ENCODE results near the gene ACSL3. TPM values are rescaled to one million over a fixed set of nuclear protein-coding genes. Genes with fewer than 3 reads are reported as not detected.

Gene ACSL3
- total RNA-seq, 1 experiment from 2014 or later, result 181 TPM

GRCh38 chr2:222833410-222833809 lies 27.4 kb upstream of the ACSL3 start:
- no peak overlapping the region for H3K27ac Mint-ChIP-seq (ENCODE audit: unreplicated experiment)
- peaks cover 15% of the 10 kb centered on the region for H3K4me1 Mint-ChIP-seq (ENCODE audit: low read depth, unreplicated experiment)
- H3K27me3 Mint-ChIP-seq (ENCODE audit: insufficient read depth, unreplicated experiment), result no peaks in the 10 kb centered on the region
- H3K4me3 ChIP-seq (ENCODE audit: low read depth, low read length), result no peak overlapping the region
- TF ChIP-seq CTCF (IDR thresholded peaks at IDR 0.05; ENCODE audit: insufficient read depth in 1 of 2, low read depth in 1 of 2, low read length in 1 of 2, severe bottlenecking in 1 of 2, unreplicated experiment in 1 of 2), result no peak
- no peak overlapping the region for H3K4me3 Mint-ChIP-seq (ENCODE audit: unreplicated experiment)
- intact Hi-C loops (cut with micrococcal nuclease; ENCODE audit: unreplicated experiment), result no loop called here
- H3K9me3 Mint-ChIP-seq (ENCODE audit: unreplicated experiment), result peaks cover 13% of the 10 kb centered on the region
- CTCF ChIA-PET, result no interaction called here
- H3K4me1 ChIP-seq, result peaks cover 38% of the 10 kb centered on the region
- no peaks in the 10 kb centered on the region for H3K27me3 ChIP-seq (replicated peaks; ENCODE audit: control insufficient read depth, insufficient read depth, low read length)
- H3K36me3 ChIP-seq (ENCODE audit: control insufficient read depth, insufficient read depth, low read length), result no peaks in the 10 kb centered on the region
- DNase-seq, result no peak
- no peaks in the 10 kb centered on the region for H3K9me3 ChIP-seq
- POLR2A ChIA-PET, result no interaction called here
- peaks cover 6% of the 10 kb centered on the region for H3K36me3 Mint-ChIP-seq (ENCODE audit: insufficient read depth, unreplicated experiment)
- BruUV-seq (replicated peaks), result no TSS peak

- no peaks in the 10 kb centered on the region for H3K27me3 ChIP-seq (replicated peaks; ENCODE audit: control insufficient read depth, insufficient read depth, low read length)
- CTCF ChIA-PET, result no interaction called here
Measured at GRCh38 chr2:222835143-222835822, 25.6 kb upstream of the ACSL3 start.

GRCh38 chr2:222835823-222836151 lies 25.0 kb upstream of the ACSL3 start:
- no peak for TF ChIP-seq CTCF (IDR thresholded peaks at IDR 0.05; ENCODE audit: insufficient read depth in 1 of 2, low read depth in 1 of 2, low read length in 1 of 2, severe bottlenecking in 1 of 2, unreplicated experiment in 1 of 2)
- no peaks in the 10 kb centered on the region for H3K9me3 ChIP-seq
- BruUV-seq (replicated peaks), result no TSS peak
- H3K4me3 ChIP-seq (ENCODE audit: low read depth, low read length), result no peak overlapping the region
- Mint-ChIP-seq H3K27ac (ENCODE audit: unreplicated experiment) (no peak overlapping the region), H3K27me3 (ENCODE audit: insufficient read depth, unreplicated experiment) (no peaks in the 10 kb centered on the region), H3K36me3 (ENCODE audit: insufficient read depth, unreplicated experiment) (peaks cover 6% of the 10 kb centered on the region), H3K4me1 (ENCODE audit: low read depth, unreplicated experiment) (peaks cover 15% of the 10 kb centered on the region), H3K4me3 (ENCODE audit: unreplicated experiment) (no peak overlapping the region), H3K9me3 (ENCODE audit: unreplicated experiment) (peaks cover 13% of the 10 kb centered on the region)
- peaks cover 49% of the 10 kb centered on the region for H3K4me1 ChIP-seq
- intact Hi-C loops (cut with micrococcal nuclease; ENCODE audit: unreplicated experiment), result no loop called here
- no peaks in the 10 kb centered on the region for H3K27me3 ChIP-seq (replicated peaks; ENCODE audit: control insufficient read depth, insufficient read depth, low read length)
- ChIA-PET CTCF (no interaction called here), POLR2A (no interaction called here)
- no peak for DNase-seq
- no peaks in the 10 kb centered on the region for H3K36me3 ChIP-seq (ENCODE audit: control insufficient read depth, insufficient read depth, low read length)

More at GRCh38 chr2:222835143-222835822, 25.6 kb upstream of the ACSL3 start:
- H3K27me3 Mint-ChIP-seq (ENCODE audit: insufficient read depth, unreplicated experiment), result no peaks in the 10 kb centered on the region
- peaks cover 15% of the 10 kb centered on the region for H3K4me1 Mint-ChIP-seq (ENCODE audit: low read depth, unreplicated experiment)
- peaks cover 13% of the 10 kb centered on the region for H3K9me3 Mint-ChIP-seq (ENCODE audit: unreplicated experiment)
- Histone ChIP-seq H3K9me3 (no peaks in the 10 kb centered on the region), H3K36me3 (ENCODE audit: control insufficient read depth, insufficient read depth, low read length) (no peaks in the 10 kb centered on the region), H3K4me3 (ENCODE audit: low read depth, low read length) (no peak overlapping the region), H3K4me1 (peaks cover 45% of the 10 kb centered on the region)
- DNase-seq, result no peak
- TF ChIP-seq CTCF (IDR thresholded peaks at IDR 0.05; ENCODE audit: insufficient read depth in 1 of 2, low read depth in 1 of 2, low read length in 1 of 2, severe bottlenecking in 1 of 2, unreplicated experiment in 1 of 2), result no peak
- peaks cover 6% of the 10 kb centered on the region for H3K36me3 Mint-ChIP-seq (ENCODE audit: insufficient read depth, unreplicated experiment)
- H3K27ac Mint-ChIP-seq (ENCODE audit: unreplicated experiment), result no peak overlapping the region
- no peak overlapping the region for H3K4me3 Mint-ChIP-seq (ENCODE audit: unreplicated experiment)
- POLR2A ChIA-PET, result no interaction called here
- BruUV-seq (replicated peaks), result no TSS peak
- intact Hi-C loops (cut with micrococcal nuclease; ENCODE audit: unreplicated experiment), result no loop called here

Data from Caco-2 (cell line).